B cell (primary cell): ENCODE results near the gene TMPRSS7. TPM values are rescaled to one million over a fixed set of nuclear protein-coding genes. Genes with fewer than 3 reads are reported as not detected.

Source experiments
- ATAC-seq: fragments of 200-7000 bp; cut with Tn5 transposase; one replicate; pipeline ENCODE4 v1.10.0; 2021; ENCODE audit warnings: low read depth, mild to moderate bottlenecking, moderate number of reproducible peaks, moderate library complexity
- CTCF ChIA-PET: fragments of 350-600 bp; sonication (Branson Sonifier 250); formaldehyde crosslinking; loops from one replicate; lab custom pipeline; 2021; ENCODE audit warnings: antibody characterized with exemption, inconsistent platforms; lab: Charles Lee
- POLR2A ChIA-PET: fragments of 350-600 bp; sonication (Branson Sonifier 250); formaldehyde crosslinking; loops from one replicate; lab custom pipeline; 2021; ENCODE audit warnings: antibody characterized with exemption; lab: Charles Lee
- DNase-seq: peaks from one replicate; pipeline ENCODE4 v3.0.0; 2013
- H2AFZ ChIP-seq: 2 replicates; pipeline ENCODE4 v1.6.1; 2012; ENCODE audit warnings: mild to moderate bottlenecking, low read depth, low read length; ENCODE audit not compliant: insufficient read depth, poor library complexity, severe bottlenecking
- H3K27ac ChIP-seq, 2 donors: 1 replicate in 1 of 2; 2 replicates in 1 of 2; pipeline ENCODE4 v1.5.1; 2012 to 2013; ENCODE audit warnings: low read length in 2 of 2, mild to moderate bottlenecking in 2 of 2, moderate library complexity in 1 of 2
- H3K27me3 ChIP-seq, 4 experiments: fragments of 200-600 bp in 1 of 4; sonication (generic) in 1 of 4; replicated peaks in 1 of 4; 1 replicate in 2 of 4; 2 replicates in 2 of 4; pipeline versions ENCODE4 v1.6.1 to v1.7.0; 2013 to 2016; ENCODE audit warnings: low read length in 3 of 4, mild to moderate bottlenecking in 2 of 4, mixed read lengths in 1 of 4, moderate library complexity in 1 of 4; ENCODE audit not compliant: insufficient read depth in 4 of 4, control insufficient read depth in 3 of 4; ENCODE audit errors: control extremely low read depth in 1 of 4
- H3K36me3 ChIP-seq, 2 experiments: replicated peaks in 1 of 2; 1 replicate in 1 of 2; 2 replicates in 1 of 2; pipeline versions ENCODE4 v1.6.1 to v1.7.1; 2013; ENCODE audit warnings: low read length in 1 of 2; ENCODE audit not compliant: insufficient read depth in 2 of 2, control insufficient read depth in 1 of 2; ENCODE audit errors: control extremely low read depth in 1 of 2, extremely low read depth in 1 of 2
- H3K4me1 ChIP-seq, 2 donors: fragments of 200-600 bp in 1 of 2; sonication (generic) in 1 of 2; 1 replicate in 1 of 2; 2 replicates in 1 of 2; pipeline versions ENCODE4 v1.5.1 to v1.6.1; 2013 to 2017; ENCODE audit warnings: low read length in 2 of 2; ENCODE audit not compliant: control insufficient read depth in 2 of 2, insufficient read depth in 2 of 2
- H3K4me2 ChIP-seq: replicated peaks from 2 replicates; pipeline ENCODE3; 2012; ENCODE audit warnings: mild to moderate bottlenecking, low read depth, low read length; ENCODE audit not compliant: poor library complexity, severe bottlenecking
- H3K4me3 ChIP-seq, 5 experiments: fragments of 200-600 bp in 1 of 5; sonication (generic) in 1 of 5; 1 replicate in 3 of 5; 2 replicates in 2 of 5; pipeline versions ENCODE4 v1.5.1 to v1.7.0; 2011 to 2016; ENCODE audit warnings: low read length in 4 of 5, mild to moderate bottlenecking in 4 of 5, low read depth in 2 of 5, control low read depth in 1 of 5, moderate library complexity in 1 of 5; ENCODE audit not compliant: insufficient read depth in 1 of 5; ENCODE audit errors: control extremely low read depth in 1 of 5, extremely low read depth in 1 of 5
- H3K79me2 ChIP-seq: fragments of 200-600 bp; sonication (generic); one replicate; pipeline ENCODE4 v1.6.0; 2016; ENCODE audit warnings: low read length; ENCODE audit not compliant: control insufficient read depth, insufficient read depth
- H3K9ac ChIP-seq: fragments of 200-600 bp; sonication (generic); 2 replicates; pipeline ENCODE4 v1.6.1; 2017; ENCODE audit warnings: mild to moderate bottlenecking, low read length, moderate library complexity
- H3K9me3 ChIP-seq, 3 donors: one replicate each; pipeline versions ENCODE4 v1.6.1 to v1.7.1; 2013; ENCODE audit warnings: low read length in 2 of 3; ENCODE audit not compliant: control insufficient read depth in 2 of 3, insufficient read depth in 1 of 3; ENCODE audit errors: control extremely low read depth in 1 of 3
- H4K20me1 ChIP-seq: 2 replicates; pipeline ENCODE4 v1.6.0; 2012; ENCODE audit warnings: mild to moderate bottlenecking, low read length; ENCODE audit not compliant: insufficient read depth, control insufficient read depth, poor library complexity, severe bottlenecking
- H3K27ac Mint-ChIP-seq: one replicate; pipeline ENCODE4 v1.8.0; 2021; ENCODE audit warnings: mixed read lengths
- H3K27me3 Mint-ChIP-seq: one replicate; pipeline ENCODE4 v1.8.0; 2021; ENCODE audit warnings: mixed read lengths
- H3K4me1 Mint-ChIP-seq: one replicate; pipeline ENCODE4 v1.8.0; 2021; ENCODE audit warnings: mixed read lengths
- H3K4me3 Mint-ChIP-seq: one replicate; pipeline ENCODE4 v1.8.0; 2021; ENCODE audit warnings: mixed read lengths
- H3K9me3 Mint-ChIP-seq: one replicate; pipeline ENCODE4 v1.8.0; 2022; ENCODE audit warnings: mixed read lengths; ENCODE audit not compliant: insufficient read depth
- EZH2 ChIP-seq: IDR thresholded peaks from 2 replicates; pipeline ENCODE4 v1.6.1; 2012; ENCODE audit warnings: borderline replicate concordance, low read depth, mild to moderate bottlenecking, moderate library complexity, low read length; ENCODE audit not compliant: insufficient read depth, poor library complexity, severe bottlenecking
- WGBS: methylation state at CpG from one replicate; pipeline ENCODE4 v1.1.5; 2013; ENCODE audit warnings: missing lambda C conversion rate; ENCODE audit not compliant: insufficient coverage; 5-methylcytosine and 5-hydroxymethylcytosine counted together
- intact Hi-C: fragments of 100-400 bp; cut with micrococcal nuclease; formaldehyde crosslinking; loops from one replicate; pipeline ENCODE4 v1.10.0; 2022
- polyA plus RNA-seq: library from polyadenylated mRNA; depleted of rRNA; stranded (reverse); fragments of >200 nt; gene quantifications from 2 replicates; pipeline ENCODE4 v1.2.3, GENCODE V29; 2012
- total RNA-seq, 2 donors: library from RNA; stranded (reverse); fragments of 120-200 nt in 1 of 2; gene quantifications; 1 replicate in 1 of 2; 2 replicates in 1 of 2; pipeline versions ENCODE4 v1.2.3 to v1.2.4, GENCODE V29; 2013 to 2022
- TF ChIP-seq, protein P1 (sequence below): fragments of 200-600 bp; IDR thresholded peaks from one replicate; pipeline ENCODE4 v1.8.0; 2022; ENCODE audit warnings: antibody characterized with exemption, mild to moderate bottlenecking

TMPRSS7 gene
- total and polyA plus RNA-seq, 2 donors (not counting 1 experiment from before 2014, with no cell fraction given) = not detected

DNA sequence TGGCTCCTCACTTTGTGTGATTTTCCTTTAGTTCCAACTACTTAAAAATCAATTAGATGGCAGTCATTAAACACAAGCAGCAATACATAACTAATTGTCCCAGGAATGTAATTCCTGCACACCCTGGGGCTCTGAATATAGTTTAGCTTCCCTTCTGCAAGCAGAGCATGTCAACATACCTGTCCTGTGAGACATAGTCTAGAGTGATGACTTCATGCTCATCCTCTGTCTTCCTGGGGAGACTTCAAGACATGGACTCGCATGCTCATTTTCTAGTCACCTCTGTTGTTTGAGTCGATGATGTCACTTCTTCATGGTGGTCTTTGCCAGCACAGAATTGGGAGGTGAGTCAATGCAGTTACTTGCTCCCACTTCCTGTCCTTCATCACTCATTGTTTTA is 67.4 kb downstream of the TMPRSS7 start:
- TF ChIP-seq EZH2 = no peak
- TF ChIP-seq, protein P1, sequence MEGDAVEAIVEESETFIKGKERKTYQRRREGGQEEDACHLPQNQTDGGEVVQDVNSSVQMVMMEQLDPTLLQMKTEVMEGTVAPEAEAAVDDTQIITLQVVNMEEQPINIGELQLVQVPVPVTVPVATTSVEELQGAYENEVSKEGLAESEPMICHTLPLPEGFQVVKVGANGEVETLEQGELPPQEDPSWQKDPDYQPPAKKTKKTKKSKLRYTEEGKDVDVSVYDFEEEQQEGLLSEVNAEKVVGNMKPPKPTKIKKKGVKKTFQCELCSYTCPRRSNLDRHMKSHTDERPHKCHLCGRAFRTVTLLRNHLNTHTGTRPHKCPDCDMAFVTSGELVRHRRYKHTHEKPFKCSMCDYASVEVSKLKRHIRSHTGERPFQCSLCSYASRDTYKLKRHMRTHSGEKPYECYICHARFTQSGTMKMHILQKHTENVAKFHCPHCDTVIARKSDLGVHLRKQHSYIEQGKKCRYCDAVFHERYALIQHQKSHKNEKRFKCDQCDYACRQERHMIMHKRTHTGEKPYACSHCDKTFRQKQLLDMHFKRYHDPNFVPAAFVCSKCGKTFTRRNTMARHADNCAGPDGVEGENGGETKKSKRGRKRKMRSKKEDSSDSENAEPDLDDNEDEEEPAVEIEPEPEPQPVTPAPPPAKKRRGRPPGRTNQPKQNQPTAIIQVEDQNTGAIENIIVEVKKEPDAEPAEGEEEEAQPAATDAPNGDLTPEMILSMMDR = no peak
- Mint-ChIP-seq H3K4me3 (no peak overlapping the region), H3K4me1 (peaks cover 3% of the 10 kb centered on the region), H3K27me3 (peaks cover 7% of the 10 kb centered on the region), H3K9me3 (peaks cover 3% of the 10 kb centered on the region), H3K27ac (no peak overlapping the region)
- CTCF ChIA-PET = no interaction called here
- no peak overlapping the region for H3K4me2 ChIP-seq
- no peaks in the 10 kb centered on the region for H3K79me2 ChIP-seq
- DNase-seq = no peak
- H2AFZ ChIP-seq = no peak overlapping the region
- no peaks in the 10 kb centered on the region for H4K20me1 ChIP-seq
- no peaks in the 10 kb centered on the region for H3K4me1 ChIP-seq
- peaks cover 0 to 2% (median 0%) of the 10 kb centered on the region in 3 donors for H3K9me3 ChIP-seq
- ATAC-seq = no peak
- intact Hi-C loops = no loop called here
- peaks cover 0 to 4% (median 2%) of the 10 kb centered on the region in 4 experiments for H3K27me3 ChIP-seq
- H3K9ac ChIP-seq = no peak overlapping the region
- POLR2A ChIA-PET = no interaction called here
- 100% methylated on average over 1 of the region's 2 CpGs for WGBS
- H3K27ac ChIP-seq = no peak overlapping the region
- no peaks in the 10 kb centered on the region for H3K36me3 ChIP-seq
- no peak overlapping the region for H3K4me3 ChIP-seq

DNA sequence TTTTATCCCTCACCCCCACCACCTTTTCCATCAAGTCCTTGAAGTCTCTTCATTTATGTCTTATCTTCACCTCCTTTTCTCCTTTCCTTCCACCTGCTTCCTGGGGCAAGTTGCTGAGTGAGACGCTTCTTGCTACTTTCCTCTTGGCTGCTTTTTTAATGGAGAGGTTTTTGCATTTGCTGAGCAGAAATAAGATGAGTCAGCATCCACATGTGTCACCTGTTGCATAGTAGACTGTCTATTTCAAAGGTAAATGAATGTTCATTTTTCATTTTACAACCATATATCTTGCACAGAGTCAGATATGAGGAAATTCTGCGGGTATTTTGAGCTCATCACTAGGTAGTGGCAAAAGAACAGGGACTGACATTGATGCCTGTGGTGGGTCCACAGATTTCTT is 70.2 kb downstream of the TMPRSS7 start:
- H3K9ac ChIP-seq = no peak overlapping the region
- no peaks in the 10 kb centered on the region for H3K4me1 ChIP-seq
- H3K4me1 Mint-ChIP-seq = no peaks in the 10 kb centered on the region
- no peaks in the 10 kb centered on the region for H4K20me1 ChIP-seq
- TF ChIP-seq EZH2 = no peak
- TF ChIP-seq, protein P1 = no peak
- H3K27ac Mint-ChIP-seq = no peak overlapping the region
- no peaks in the 10 kb centered on the region for H3K9me3 ChIP-seq
- no peaks in the 10 kb centered on the region for H3K36me3 ChIP-seq
- H3K9me3 Mint-ChIP-seq = no peaks in the 10 kb centered on the region
- ChIA-PET CTCF (no interaction called here), POLR2A (no interaction called here)
- H3K27ac ChIP-seq = no peak overlapping the region
- no peak overlapping the region for H3K4me3 ChIP-seq
- WGBS = 100% methylated on average over 1 of the region's 2 CpGs
- no peak overlapping the region for H2AFZ ChIP-seq
- DNase-seq (no peak), ATAC-seq (no peak)
- intact Hi-C loops = no loop called here
- peaks cover 0 to 4% (median 2%) of the 10 kb centered on the region in 4 experiments for H3K27me3 ChIP-seq
- no peak overlapping the region for H3K4me3 Mint-ChIP-seq
- no peaks in the 10 kb centered on the region for H3K79me2 ChIP-seq
- no peaks in the 10 kb centered on the region for H3K27me3 Mint-ChIP-seq
- no peak overlapping the region for H3K4me2 ChIP-seq
